Astrocyte (in vitro differentiated cells and primary cell): ENCODE measurements around the gene SEMG2. TPM values are rescaled to one million over a fixed set of nuclear protein-coding genes. Genes with fewer than 3 reads are reported as not detected.

Experiments
- DNase-seq: peaks from one replicate; pipeline ENCODE4 v3.0.0-alpha.2; 2010; ENCODE audit warnings: low read depth
- FAIRE-seq: peaks from 2 replicates; lab custom pipeline; 2011; peaks lifted over from hg19 to GRCh38; lab: Jason Lieb, UNC
- H2AFZ ChIP-seq: 2 replicates; pipeline ENCODE4 v1.6.0; 2012; ENCODE audit warnings: low read depth, low read length, inconsistent platforms
- H3K27ac ChIP-seq: 2 replicates; pipeline ENCODE4 v1.5.1; 2011; ENCODE audit warnings: low read depth, low read length, inconsistent platforms
- H3K27me3 ChIP-seq: 2 replicates; pipeline ENCODE4 v1.6.0; 2011; ENCODE audit warnings: low read length, inconsistent platforms; ENCODE audit not compliant: insufficient read depth
- H3K36me3 ChIP-seq: 2 replicates; pipeline ENCODE4 v1.5.1; 2011; ENCODE audit warnings: low read length, inconsistent platforms; ENCODE audit not compliant: insufficient read depth
- H3K4me1 ChIP-seq: 2 replicates; pipeline ENCODE4 v1.5.1; 2011; ENCODE audit warnings: low read length, inconsistent platforms; ENCODE audit not compliant: insufficient read depth
- H3K4me2 ChIP-seq: 2 replicates; pipeline ENCODE4 v1.6.0; 2012; ENCODE audit warnings: low read length, inconsistent platforms
- H3K4me3 ChIP-seq: 2 replicates; pipeline ENCODE4 v1.5.1; 2011; ENCODE audit warnings: low read depth, mild to moderate bottlenecking, low read length, inconsistent platforms; ENCODE audit not compliant: insufficient read depth
- H3K79me2 ChIP-seq: 2 replicates; pipeline ENCODE4 v1.6.0; 2012; ENCODE audit warnings: mild to moderate bottlenecking, low read length, inconsistent platforms; ENCODE audit not compliant: insufficient read depth
- H3K9ac ChIP-seq: 2 replicates; pipeline ENCODE4 v1.6.0; 2012; ENCODE audit warnings: mild to moderate bottlenecking, low read length, inconsistent platforms
- H3K9me3 ChIP-seq: 2 replicates; pipeline ENCODE4 v1.5.1; 2012; ENCODE audit warnings: low read depth, mild to moderate bottlenecking, low read length, inconsistent platforms; ENCODE audit not compliant: insufficient read depth
- H4K20me1 ChIP-seq: 2 replicates; pipeline ENCODE4 v1.6.0; 2012; ENCODE audit warnings: low read length, inconsistent platforms; ENCODE audit not compliant: insufficient read depth
- H3K27ac Mint-ChIP-seq: one replicate; pipeline ENCODE4 v1.8.0; 2021; ENCODE audit warnings: mild to moderate bottlenecking, mixed read lengths; ENCODE audit not compliant: unreplicated experiment
- H3K27me3 Mint-ChIP-seq: one replicate; pipeline ENCODE4 v1.8.0; 2021; ENCODE audit warnings: low read depth, mixed read lengths; ENCODE audit not compliant: unreplicated experiment
- H3K36me3 Mint-ChIP-seq: one replicate; pipeline ENCODE4 v1.8.0; 2021; ENCODE audit warnings: low read depth, mixed read lengths; ENCODE audit not compliant: unreplicated experiment
- H3K4me1 Mint-ChIP-seq: one replicate; pipeline ENCODE4 v1.8.0; 2021; ENCODE audit warnings: low read depth, mixed read lengths; ENCODE audit not compliant: unreplicated experiment
- H3K4me3 Mint-ChIP-seq: one replicate; pipeline ENCODE4 v1.8.0; 2021; ENCODE audit warnings: mild to moderate bottlenecking, moderate library complexity, mixed read lengths; ENCODE audit not compliant: unreplicated experiment
- H3K9me3 Mint-ChIP-seq: one replicate; pipeline ENCODE4 v1.8.0; 2021; ENCODE audit warnings: mild to moderate bottlenecking, mixed read lengths; ENCODE audit not compliant: unreplicated experiment
- CTCF ChIP-seq: IDR thresholded peaks from 2 replicates; pipeline ENCODE4 v1.5.1; 2011; ENCODE audit warnings: low read depth, mild to moderate bottlenecking, inconsistent platforms, low read length, moderate library complexity; ENCODE audit not compliant: insufficient read depth
- EZH2 ChIP-seq: IDR thresholded peaks from 2 replicates; pipeline ENCODE4 v1.6.1; 2012; ENCODE audit warnings: mild to moderate bottlenecking, low read length, inconsistent platforms; ENCODE audit not compliant: insufficient read depth
- total RNA-seq: library from RNA; stranded (reverse); gene quantifications from 2 replicates; pipeline ENCODE4 v1.2.1, GENCODE V29; 2021

Gene SEMG2
- total RNA-seq, 1 donor from 2014 or later, result not detected

- peaks cover 9% of the 10 kb centered on the region for H3K27me3 Mint-ChIP-seq
- no peak for DNase-seq
Measured at GRCh38 chr20:45258259-45258658, 37.1 kb downstream of the SEMG2 start.

GRCh38 chr20:45258664-45259063, 37.5 kb downstream of the SEMG2 start:
- Histone ChIP-seq H3K9me3 (no peaks in the 10 kb centered on the region), H3K9ac (no peak overlapping the region), H3K4me2 (no peak overlapping the region), H2AFZ (no peak overlapping the region), H3K27me3 (peaks cover 8% of the 10 kb centered on the region), H3K4me3 (no peak overlapping the region), H3K79me2 (no peaks in the 10 kb centered on the region), H4K20me1 (no peaks in the 10 kb centered on the region), H3K27ac (no peak overlapping the region), H3K4me1 (no peaks in the 10 kb centered on the region), H3K36me3 (no peaks in the 10 kb centered on the region)
- TF ChIP-seq CTCF (no peak), EZH2 (no peak)
- Mint-ChIP-seq H3K27me3 (peaks cover 7% of the 10 kb centered on the region), H3K36me3 (no peaks in the 10 kb centered on the region), H3K27ac (no peak overlapping the region), H3K9me3 (no peaks in the 10 kb centered on the region), H3K4me1 (no peaks in the 10 kb centered on the region), H3K4me3 (no peak overlapping the region)
- no peak for DNase-seq
- no peak for FAIRE-seq

More at GRCh38 chr20:45258259-45258658, 37.1 kb downstream of the SEMG2 start:
- no peak for TF ChIP-seq CTCF
- no peak for TF ChIP-seq EZH2
- Histone ChIP-seq H3K27ac (no peak overlapping the region), H3K4me2 (no peak overlapping the region), H3K4me3 (no peak overlapping the region), H2AFZ (no peak overlapping the region), H3K27me3 (peaks cover 8% of the 10 kb centered on the region), H3K36me3 (no peaks in the 10 kb centered on the region), H3K9me3 (no peaks in the 10 kb centered on the region), H4K20me1 (no peaks in the 10 kb centered on the region), H3K9ac (no peak overlapping the region), H3K4me1 (no peaks in the 10 kb centered on the region), H3K79me2 (no peaks in the 10 kb centered on the region)
- Mint-ChIP-seq H3K9me3 (no peaks in the 10 kb centered on the region), H3K27ac (no peak overlapping the region), H3K36me3 (no peaks in the 10 kb centered on the region), H3K4me1 (no peaks in the 10 kb centered on the region), H3K4me3 (no peak overlapping the region)
- no peak for FAIRE-seq

- Mint-ChIP-seq H3K36me3 (no peaks in the 10 kb centered on the region), H3K4me3 (no peak overlapping the region), H3K9me3 (no peaks in the 10 kb centered on the region), H3K27ac (no peak overlapping the region), H3K27me3 (peaks cover 6% of the 10 kb centered on the region), H3K4me1 (no peaks in the 10 kb centered on the region)
- H4K20me1 ChIP-seq, result no peaks in the 10 kb centered on the region
- H2AFZ ChIP-seq, result no peak overlapping the region
- no peak overlapping the region for H3K9ac ChIP-seq
- FAIRE-seq (no peak), DNase-seq (no peak)
- H3K79me2 ChIP-seq, result no peaks in the 10 kb centered on the region
- H3K4me2 ChIP-seq, result no peak overlapping the region
- H3K36me3 ChIP-seq, result no peaks in the 10 kb centered on the region
- H3K4me1 ChIP-seq, result no peaks in the 10 kb centered on the region
- TF ChIP-seq EZH2 (no peak), CTCF (no peak)
- no peaks in the 10 kb centered on the region for H3K9me3 ChIP-seq
- H3K27ac ChIP-seq, result no peak overlapping the region
- H3K27me3 ChIP-seq, result peaks cover 8% of the 10 kb centered on the region
- no peak overlapping the region for H3K4me3 ChIP-seq
Measured at GRCh38 chr20:45263556-45264266, 42.5 kb downstream of the SEMG2 start.
